K562 (cell line): ENCODE data around the gene PLXNA2. TPM values are rescaled to one million over a fixed set of nuclear protein-coding genes. Genes with fewer than 3 reads are reported as not detected.

Experiments
- ATAC-seq: fragments of 200-7000 bp; cut with Tn5 transposase; 3 replicates; pipeline ENCODE4 v1.9.1; 2020; ENCODE audit warnings: moderate library complexity
- BruUV-seq: library from RNA; stranded (reverse); fragments of 400-500 nt; replicated peaks from 2 replicates; lab custom pipeline; 2021; lab: Mats Ljungman, UMichigan
- CTCF ChIA-PET: fragments of 300-600 bp; formaldehyde crosslinking; extraction: SDS; loops from one replicate; lab custom pipeline; 2021; ENCODE audit warnings: low intra/inter-chr PET ratio; lab: Yijun Ruan, JAX
- POLR2A ChIA-PET: fragments of 300-600, 350-650 bp; sonication (Branson Sonifier 250); formaldehyde crosslinking; extraction: SDS; loops from one replicate; lab custom pipeline; 2021; ENCODE audit warnings: antibody characterized with exemption, inconsistent platforms; lab: Yijun Ruan, JAX
- DNase-seq, 4 experiments: peaks; one replicate each; pipeline versions ENCODE4 v3.0.0 to v3.0.0-alpha.2; 2011 to 2018; ENCODE audit warnings: low spot score in 3 of 4, mixed read lengths in 3 of 4; ENCODE audit errors: extremely low read depth in 1 of 4
- FAIRE-seq: peaks from 2 replicates; lab custom pipeline; 2011; peaks lifted over from hg19 to GRCh38; lab: Jason Lieb, UNC
- H2AFZ ChIP-seq: 2 replicates; pipeline ENCODE4 v1.6.0; 2011; ENCODE audit warnings: low read depth, low read length, control low read depth, inconsistent platforms
- H3K27ac ChIP-seq: fragments of 200-600 bp; 3 replicates; pipeline ENCODE4 v1.8.0; 2011; ENCODE audit warnings: low read depth, mild to moderate bottlenecking, control low read depth, inconsistent platforms, low read length, moderate library complexity, mixed read lengths; ENCODE audit errors: extremely low read depth
- H3K27me3 ChIP-seq, 2 experiments: fragments of 300-600 bp in 1 of 2; 2 replicates in 1 of 2; 3 replicates in 1 of 2; pipeline versions ENCODE4 v1.6.0 to v1.8.0; 2011; ENCODE audit warnings: inconsistent platforms in 2 of 2, low read length in 2 of 2, mild to moderate bottlenecking in 1 of 2, mixed read lengths in 1 of 2, moderate library complexity in 1 of 2; ENCODE audit not compliant: control insufficient read depth in 2 of 2, insufficient read depth in 2 of 2
- H3K36me3 ChIP-seq: fragments of 300-600 bp; 3 replicates; pipeline ENCODE4 v1.8.0; 2011; ENCODE audit warnings: mild to moderate bottlenecking, low read length, inconsistent platforms; ENCODE audit not compliant: control insufficient read depth, insufficient read depth
- H3K4me1 ChIP-seq, 2 experiments: fragments of 200-600 bp in 1 of 2; replicated peaks in 1 of 2; 2 replicates in 1 of 2; 3 replicates in 1 of 2; pipeline versions ENCODE4 v1.5.1 to v1.8.0; 2011; ENCODE audit warnings: inconsistent platforms in 2 of 2, low read length in 2 of 2, mild to moderate bottlenecking in 1 of 2, mixed read lengths in 1 of 2, moderate library complexity in 1 of 2; ENCODE audit not compliant: control insufficient read depth in 2 of 2, insufficient read depth in 2 of 2
- H3K4me2 ChIP-seq: 2 replicates; pipeline ENCODE4 v1.6.1; 2011; ENCODE audit warnings: low read length, control low read depth, inconsistent platforms, mixed read lengths; ENCODE audit not compliant: insufficient read depth
- H3K4me3 ChIP-seq: fragments of 200-600 bp; sonication (generic), shearing (Covaris generic); 2 replicates; pipeline ENCODE4 v1.5.1; 2016; ENCODE audit warnings: control low read depth, inconsistent platforms
- H3K79me2 ChIP-seq: fragments of 200-600 bp; 3 replicates; pipeline ENCODE4 v1.8.0; 2011; ENCODE audit warnings: low read length, inconsistent platforms; ENCODE audit not compliant: control insufficient read depth, insufficient read depth
- H3K9ac ChIP-seq, 2 experiments: 2 replicates each; pipeline versions ENCODE4 v1.6.0 to v1.6.1; 2011; ENCODE audit warnings: low read depth in 2 of 2, low read length in 2 of 2, control low read depth in 1 of 2, inconsistent platforms in 1 of 2, mild to moderate bottlenecking in 1 of 2, mixed read lengths in 1 of 2; ENCODE audit not compliant: insufficient read depth in 1 of 2
- H3K9me1 ChIP-seq: one replicate; pipeline ENCODE4 v1.6.0; 2011; ENCODE audit warnings: inconsistent platforms, mild to moderate bottlenecking, low read length, moderate library complexity; ENCODE audit not compliant: control insufficient read depth, insufficient read depth
- H3K9me3 ChIP-seq: replicated peaks from 2 replicates; pipeline ENCODE4 v1.5.1; 2011; ENCODE audit warnings: low read depth, low read length, inconsistent platforms; ENCODE audit not compliant: control insufficient read depth, insufficient read depth
- H4K20me1 ChIP-seq: replicated peaks from 2 replicates; pipeline ENCODE4 v1.6.1; 2011; ENCODE audit warnings: low read length, inconsistent platforms, mixed read lengths; ENCODE audit not compliant: control insufficient read depth, insufficient read depth
- EGR1 ChIP-seq: fragments of 450-650 bp; conservative IDR thresholded peaks from 2 replicates; pipeline ENCODE4 v1.6.1; 2017; ENCODE audit warnings: mild to moderate bottlenecking
- JUND ChIP-seq, 2 experiments: IDR thresholded peaks; 2 replicates in 1 of 2; 3 replicates in 1 of 2; pipeline ENCODE4 v1.6.1; 2011; ENCODE audit warnings: borderline replicate concordance in 2 of 2, low read depth in 2 of 2, low read length in 2 of 2, improper control_type of control experiment in 1 of 2, missing biosample characterization in 1 of 2, missing genetic modification characterization in 1 of 2, missing genetic modification reagents in 1 of 2
- NFE2L1 ChIP-seq: fragments of 450-650 bp; IDR thresholded peaks from 2 replicates; pipeline ENCODE4 v1.6.1; 2016; ENCODE audit warnings: missing genetic modification characterization, low read depth, mild to moderate bottlenecking, missing compliant biosample characterization, moderate library complexity, borderline replicate concordance
- PTBP1 ChIP-seq: fragments of 200-400 bp; formaldehyde crosslinking; IDR thresholded peaks from 2 replicates; pipeline ENCODE4 v1.6.1; 2017; ENCODE audit warnings: low read depth, low read length
- SREBF2 ChIP-seq: sonication (generic); formaldehyde crosslinking; IDR thresholded peaks from 2 replicates; pipeline ENCODE4 v1.4.0; 2020; ENCODE audit warnings: mild to moderate bottlenecking, missing genetic modification reagents
- TEAD2 ChIP-seq: fragments of 450-650 bp; IDR thresholded peaks from 2 replicates; pipeline ENCODE4 v1.6.1; 2016; ENCODE audit warnings: missing genetic modification characterization, control low read depth, missing compliant biosample characterization
- TRIM24 ChIP-seq, 2 experiments: fragments of 450-650 bp; IDR thresholded peaks; 2 replicates each; pipeline ENCODE4 v1.6.1; 2016
- ZNF12 ChIP-seq: sonication (generic); formaldehyde crosslinking; IDR thresholded peaks from 2 replicates; pipeline ENCODE4 v1.4.0; 2020; ENCODE audit warnings: mild to moderate bottlenecking, missing genetic modification reagents
- ZNF77 ChIP-seq: fragments of 250-450 bp; sonication (Bioruptor Pico); IDR thresholded peaks from 2 replicates; pipeline ENCODE4 v1.5.0; 2020
- WGBS: fragments of 100-300 bp; shearing (Covaris generic); methylation state at CpG from one replicate; pipeline ENCODE4 v1.1.6; 2016; ENCODE audit warnings: low coverage, mixed read lengths; ENCODE audit not compliant: insufficient coverage; ENCODE audit errors: missing lambda C conversion rate; 5-methylcytosine and 5-hydroxymethylcytosine counted together
- in situ Hi-C: fragments of 300-500 bp; cut with MboI; formaldehyde crosslinking; loops from 4 replicates; pipeline ENCODE4 v1.15.0; 2018; ENCODE audit warnings: inconsistent platforms, mixed read lengths
- intact Hi-C: fragments of 100-400 bp; cut with micrococcal nuclease; formaldehyde crosslinking; loops from 2 replicates; pipeline ENCODE4 v1.14.2; 2022
- polyA plus RNA-seq, 8 experiments: library from polyadenylated mRNA; depleted of rRNA in 4 of 8; stranded (reverse) in 5 of 8; unstranded in 3 of 8; fragments of >200 nt; fragmentation: Nextera tagmentation in 2 of 8; fragmentation: Illumina TruSeq in 1 of 8; extraction: Ambion mirVana in 2 of 8; extraction: Trizol in 1 of 8; gene quantifications; 2 replicates each; pipeline versions ENCODE4 v1.2.1 to v1.2.3, GENCODE V29; 2011 to 2014; ENCODE audit warnings: inconsistent platforms in 1 of 8, missing spikeins in 1 of 8
- total RNA-seq, 7 experiments: library from RNA; depleted of rRNA in 6 of 7; stranded (reverse); fragments of >200 nt in 6 of 7; fragmentation: Illumina TruSeq in 2 of 7; extraction: Trizol in 2 of 7; gene quantifications; 2 replicates each; pipeline versions ENCODE4 v1.2.1 to v1.2.3, GENCODE V29; 2011 to 2021; ENCODE audit warnings: low replicate concordance in 1 of 7
- TF ChIP-seq, protein P1 (sequence below): fragments of 450-650 bp; IDR thresholded peaks from 2 replicates; pipeline ENCODE4 v1.6.1; 2016; ENCODE audit warnings: mild to moderate bottlenecking
- TF ChIP-seq, protein P2 (sequence below): sonication (generic); formaldehyde crosslinking; IDR thresholded peaks from 2 replicates; pipeline ENCODE4 v1.9.0; 2022; ENCODE audit warnings: mild to moderate bottlenecking, missing genetic modification reagents
- TF ChIP-seq, protein P3 (sequence below): fragments of 250-450 bp; sonication (Bioruptor Pico); IDR thresholded peaks from 2 replicates; pipeline ENCODE4 v1.5.0; 2021
- TF ChIP-seq, protein P4 (sequence below): sonication (generic); formaldehyde crosslinking; IDR thresholded peaks from 2 replicates; pipeline ENCODE4 v1.8.0; 2022; ENCODE audit warnings: mild to moderate bottlenecking, missing genetic modification reagents

Gene PLXNA2
- total and polyA plus RNA-seq, 9 of the 15 experiments (the other 6 are each of a cell fraction or from before 2014, with no cell fraction given) = 0.01 to 1.3 (median 0.32) TPM

DNA sequence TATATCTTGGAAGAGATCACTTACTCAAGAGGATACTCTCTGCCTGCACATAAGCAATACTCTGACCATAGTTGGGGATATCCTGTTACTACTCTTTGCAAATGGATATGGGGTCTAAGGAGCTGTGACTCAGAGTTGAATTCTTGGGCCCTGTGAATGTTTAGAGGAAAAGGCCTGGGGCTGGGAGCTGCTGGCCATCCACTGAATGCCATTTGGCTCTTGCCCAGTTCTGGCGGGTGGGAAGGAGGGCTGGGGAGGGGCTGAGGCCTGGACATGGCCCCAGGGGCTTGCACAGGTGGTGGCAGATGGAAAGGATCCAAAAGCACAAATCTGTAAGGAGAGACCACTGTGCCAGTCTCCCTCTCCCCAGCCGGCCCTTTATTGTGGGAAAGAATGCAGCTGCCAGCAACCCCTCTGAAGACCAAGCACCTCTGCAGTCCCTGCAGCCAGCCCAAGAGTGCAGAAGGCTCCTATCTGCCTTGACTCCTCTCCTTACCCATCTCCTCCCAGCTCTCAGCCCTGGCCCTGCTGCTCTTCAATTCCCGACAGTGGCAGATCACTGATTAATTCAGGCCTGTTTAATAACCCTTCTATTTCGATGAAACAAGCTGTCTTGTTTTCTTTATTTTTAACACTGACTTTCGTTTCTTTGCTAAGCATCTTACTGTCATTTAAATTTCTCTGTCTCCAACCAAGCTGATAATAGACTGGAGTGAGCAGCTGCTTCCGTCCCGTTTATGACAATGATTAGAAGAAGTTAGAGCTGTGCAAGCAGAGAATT, 12.1 kb downstream of the PLXNA2 start:
- Histone ChIP-seq H3K27me3 (no peaks in the 10 kb centered on the region), H2AFZ (no peak overlapping the region), H3K9me3 (no peaks in the 10 kb centered on the region), H3K27ac (no peak overlapping the region), H3K9ac (no peak overlapping the region), H3K9me1 (no peaks in the 10 kb centered on the region), H3K79me2 (no peaks in the 10 kb centered on the region), H3K36me3 (no peaks in the 10 kb centered on the region), H3K4me1 (peaks cover 18 to 28% of the 10 kb centered on the region in 2 experiments), H3K4me2 (no peak overlapping the region), H3K4me3 (no peak overlapping the region), H4K20me1 (no peaks in the 10 kb centered on the region)
- DNase-seq (no peak), ATAC-seq (no peak), FAIRE-seq (no peak)
- WGBS = 39% methylated on average over 7 of the region's 7 CpGs
- in situ Hi-C loops = no loop called here
- BruUV-seq = no TSS peak
- intact Hi-C loops = loop anchor here (10.0 kb wide), 1 partner anchor 327 kb away; no protein-coding TSS in a partner anchor
- POLR2A ChIA-PET = interaction anchor here (0.6 to 1.7 kb wide), 3 partner anchors 10 to 191 kb away, joined by 3 to 5 read pairs (median 3); no protein-coding TSS in a partner anchor
- CTCF ChIA-PET = no interaction called here
- TF ChIP-seq, protein P1, sequence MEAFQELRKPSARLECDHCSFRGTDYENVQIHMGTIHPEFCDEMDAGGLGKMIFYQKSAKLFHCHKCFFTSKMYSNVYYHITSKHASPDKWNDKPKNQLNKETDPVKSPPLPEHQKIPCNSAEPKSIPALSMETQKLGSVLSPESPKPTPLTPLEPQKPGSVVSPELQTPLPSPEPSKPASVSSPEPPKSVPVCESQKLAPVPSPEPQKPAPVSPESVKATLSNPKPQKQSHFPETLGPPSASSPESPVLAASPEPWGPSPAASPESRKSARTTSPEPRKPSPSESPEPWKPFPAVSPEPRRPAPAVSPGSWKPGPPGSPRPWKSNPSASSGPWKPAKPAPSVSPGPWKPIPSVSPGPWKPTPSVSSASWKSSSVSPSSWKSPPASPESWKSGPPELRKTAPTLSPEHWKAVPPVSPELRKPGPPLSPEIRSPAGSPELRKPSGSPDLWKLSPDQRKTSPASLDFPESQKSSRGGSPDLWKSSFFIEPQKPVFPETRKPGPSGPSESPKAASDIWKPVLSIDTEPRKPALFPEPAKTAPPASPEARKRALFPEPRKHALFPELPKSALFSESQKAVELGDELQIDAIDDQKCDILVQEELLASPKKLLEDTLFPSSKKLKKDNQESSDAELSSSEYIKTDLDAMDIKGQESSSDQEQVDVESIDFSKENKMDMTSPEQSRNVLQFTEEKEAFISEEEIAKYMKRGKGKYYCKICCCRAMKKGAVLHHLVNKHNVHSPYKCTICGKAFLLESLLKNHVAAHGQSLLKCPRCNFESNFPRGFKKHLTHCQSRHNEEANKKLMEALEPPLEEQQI = no peak
- TF ChIP-seq ZNF77 (no peak), JUND (IDR thresholded peaks at IDR 0.05; ENCODE audit: borderline replicate concordance, low read depth, low read length) (no peak), JUND (tag; IDR thresholded peaks at IDR 0.05; ENCODE audit: borderline replicate concordance, low read depth, low read length) (no peak), SREBF2 (CRISPR knock-in tag) (no peak), ZNF12 (CRISPR knock-in tag) (no peak), TRIM24 (IDR thresholded peaks at IDR 0.05) (no peak), PTBP1 (no peak), NFE2L1 (tag) (no peak), EGR1 (no peak), TEAD2 (tag) (no peak)
- TF ChIP-seq, protein P2, sequence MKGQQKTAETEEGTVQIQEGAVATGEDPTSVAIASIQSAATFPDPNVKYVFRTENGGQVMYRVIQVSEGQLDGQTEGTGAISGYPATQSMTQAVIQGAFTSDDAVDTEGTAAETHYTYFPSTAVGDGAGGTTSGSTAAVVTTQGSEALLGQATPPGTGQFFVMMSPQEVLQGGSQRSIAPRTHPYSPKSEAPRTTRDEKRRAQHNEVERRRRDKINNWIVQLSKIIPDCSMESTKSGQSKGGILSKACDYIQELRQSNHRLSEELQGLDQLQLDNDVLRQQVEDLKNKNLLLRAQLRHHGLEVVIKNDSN (CRISPR knock-in tag) = no peak
- TF ChIP-seq, protein P3, sequence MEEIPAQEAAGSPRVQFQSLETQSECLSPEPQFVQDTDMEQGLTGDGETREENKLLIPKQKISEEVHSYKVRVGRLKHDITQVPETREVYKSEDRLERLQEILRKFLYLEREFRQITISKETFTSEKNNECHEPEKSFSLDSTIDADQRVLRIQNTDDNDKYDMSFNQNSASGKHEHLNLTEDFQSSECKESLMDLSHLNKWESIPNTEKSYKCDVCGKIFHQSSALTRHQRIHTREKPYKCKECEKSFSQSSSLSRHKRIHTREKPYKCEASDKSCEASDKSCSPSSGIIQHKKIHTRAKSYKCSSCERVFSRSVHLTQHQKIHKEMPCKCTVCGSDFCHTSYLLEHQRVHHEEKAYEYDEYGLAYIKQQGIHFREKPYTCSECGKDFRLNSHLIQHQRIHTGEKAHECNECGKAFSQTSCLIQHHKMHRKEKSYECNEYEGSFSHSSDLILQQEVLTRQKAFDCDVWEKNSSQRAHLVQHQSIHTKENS (CRISPR knock-in tag) = no peak
- TF ChIP-seq, protein P4, sequence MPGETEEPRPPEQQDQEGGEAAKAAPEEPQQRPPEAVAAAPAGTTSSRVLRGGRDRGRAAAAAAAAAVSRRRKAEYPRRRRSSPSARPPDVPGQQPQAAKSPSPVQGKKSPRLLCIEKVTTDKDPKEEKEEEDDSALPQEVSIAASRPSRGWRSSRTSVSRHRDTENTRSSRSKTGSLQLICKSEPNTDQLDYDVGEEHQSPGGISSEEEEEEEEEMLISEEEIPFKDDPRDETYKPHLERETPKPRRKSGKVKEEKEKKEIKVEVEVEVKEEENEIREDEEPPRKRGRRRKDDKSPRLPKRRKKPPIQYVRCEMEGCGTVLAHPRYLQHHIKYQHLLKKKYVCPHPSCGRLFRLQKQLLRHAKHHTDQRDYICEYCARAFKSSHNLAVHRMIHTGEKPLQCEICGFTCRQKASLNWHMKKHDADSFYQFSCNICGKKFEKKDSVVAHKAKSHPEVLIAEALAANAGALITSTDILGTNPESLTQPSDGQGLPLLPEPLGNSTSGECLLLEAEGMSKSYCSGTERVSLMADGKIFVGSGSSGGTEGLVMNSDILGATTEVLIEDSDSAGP (CRISPR knock-in tag) = no peak
